ENCODE data around the gene MC5R.

MC5R gene

DNA sequence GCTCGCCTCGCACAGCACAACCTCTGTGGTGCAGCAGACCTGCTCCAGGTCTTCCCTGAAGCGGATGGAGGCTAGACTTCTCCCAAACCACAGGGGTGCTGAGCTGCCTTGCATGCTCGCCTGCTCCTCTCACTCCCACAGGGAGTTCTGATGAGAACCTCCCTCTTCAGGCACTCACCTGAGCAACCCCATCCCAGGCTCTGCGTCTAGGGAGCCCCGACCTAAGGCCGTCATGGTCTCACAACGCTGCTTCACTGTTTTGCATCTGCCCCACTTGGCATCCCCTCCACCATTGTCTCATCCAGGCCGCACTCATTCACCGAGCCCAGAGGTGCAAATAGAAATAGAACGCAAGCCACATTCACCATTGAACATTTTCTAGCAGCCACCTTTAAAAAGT is 24.6 kb upstream of the MC5R start:
- Mint-ChIP-seq H3K4me1 (peaks cover 5% of the 10 kb centered on the region), H3K27me3 (ENCODE audit: low read depth, poor library complexity) (peaks cover 53% of the 10 kb centered on the region), H3K36me3 (ENCODE audit: low read depth) (no peaks in the 10 kb centered on the region), H3K4me3 (no peak overlapping the region), H3K27ac (no peak overlapping the region), H3K9me3 (no peaks in the 10 kb centered on the region)
- TF ChIP-seq, protein P1, sequence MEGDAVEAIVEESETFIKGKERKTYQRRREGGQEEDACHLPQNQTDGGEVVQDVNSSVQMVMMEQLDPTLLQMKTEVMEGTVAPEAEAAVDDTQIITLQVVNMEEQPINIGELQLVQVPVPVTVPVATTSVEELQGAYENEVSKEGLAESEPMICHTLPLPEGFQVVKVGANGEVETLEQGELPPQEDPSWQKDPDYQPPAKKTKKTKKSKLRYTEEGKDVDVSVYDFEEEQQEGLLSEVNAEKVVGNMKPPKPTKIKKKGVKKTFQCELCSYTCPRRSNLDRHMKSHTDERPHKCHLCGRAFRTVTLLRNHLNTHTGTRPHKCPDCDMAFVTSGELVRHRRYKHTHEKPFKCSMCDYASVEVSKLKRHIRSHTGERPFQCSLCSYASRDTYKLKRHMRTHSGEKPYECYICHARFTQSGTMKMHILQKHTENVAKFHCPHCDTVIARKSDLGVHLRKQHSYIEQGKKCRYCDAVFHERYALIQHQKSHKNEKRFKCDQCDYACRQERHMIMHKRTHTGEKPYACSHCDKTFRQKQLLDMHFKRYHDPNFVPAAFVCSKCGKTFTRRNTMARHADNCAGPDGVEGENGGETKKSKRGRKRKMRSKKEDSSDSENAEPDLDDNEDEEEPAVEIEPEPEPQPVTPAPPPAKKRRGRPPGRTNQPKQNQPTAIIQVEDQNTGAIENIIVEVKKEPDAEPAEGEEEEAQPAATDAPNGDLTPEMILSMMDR (IDR thresholded peaks at IDR 0.05), result no peak
- no peak for DNase-seq

DNA sequence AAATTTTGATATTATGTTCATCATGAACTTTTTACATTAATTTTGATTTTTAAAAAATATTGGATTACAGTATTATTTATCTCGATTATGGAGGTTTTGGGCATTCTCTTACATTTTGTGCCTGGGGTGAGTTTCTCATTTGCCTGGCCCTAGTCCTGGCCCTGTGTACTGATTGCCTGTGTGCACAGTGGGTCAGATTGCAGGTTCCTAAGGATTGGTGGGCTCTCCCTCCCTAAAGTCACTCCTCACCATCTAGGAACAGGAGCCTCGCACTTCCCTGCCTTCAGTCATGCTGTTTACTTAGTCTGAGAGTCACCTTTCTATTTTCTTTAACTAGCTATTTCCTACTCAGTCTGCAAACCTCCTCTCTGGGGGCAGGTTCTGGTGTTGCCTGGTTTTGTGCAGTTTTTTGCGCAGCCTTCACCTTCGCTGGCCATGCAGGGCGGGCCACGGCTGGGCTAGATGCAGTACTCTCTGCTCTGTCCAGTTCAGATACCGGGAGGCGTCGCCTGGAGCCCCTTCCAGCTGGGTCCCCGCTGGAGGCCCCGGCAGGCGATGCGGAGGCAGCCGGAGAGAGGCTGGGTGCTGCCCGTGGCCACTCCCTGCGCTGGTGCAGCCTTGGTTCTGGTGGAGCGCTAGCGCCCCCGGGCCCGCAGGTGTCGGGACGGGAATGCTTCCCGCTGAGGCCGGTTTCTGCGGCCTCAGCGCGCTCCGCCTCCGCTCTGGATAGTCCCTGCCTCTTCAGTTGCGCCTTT is 23.3 kb upstream of the MC5R start:
- Mint-ChIP-seq H3K27me3 (ENCODE audit: low read depth, poor library complexity) (peaks cover 53% of the 10 kb centered on the region), H3K9me3 (no peaks in the 10 kb centered on the region), H3K27ac (no peak overlapping the region), H3K4me1 (peaks cover 9% of the 10 kb centered on the region), H3K36me3 (ENCODE audit: low read depth) (no peaks in the 10 kb centered on the region), H3K4me3 (peak overlapping the region; percentile 76)
- DNase-seq, result peak; percentile 75
- TF ChIP-seq, protein P1 (IDR thresholded peaks at IDR 0.05), result peak; percentile 35

DNA sequence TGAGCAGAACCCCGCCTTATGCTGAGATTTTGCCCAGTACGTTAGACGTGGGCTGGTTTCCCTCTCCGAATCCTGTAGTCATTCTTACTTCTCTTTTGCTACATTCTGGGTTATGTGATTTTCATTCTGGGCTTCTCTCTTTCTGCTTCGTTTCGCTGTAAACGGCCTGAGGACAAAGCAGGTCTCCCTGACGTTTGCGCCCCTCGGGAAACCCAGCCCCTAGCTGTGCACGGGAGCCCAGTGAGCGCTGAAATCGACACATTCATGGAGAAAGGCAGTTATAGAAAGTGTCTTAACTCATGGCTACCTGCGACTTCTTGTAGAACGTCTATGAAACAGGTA is 22.7 kb upstream of the MC5R start:
- H3K27me3 Mint-ChIP-seq (ENCODE audit: low read depth, poor library complexity), result peaks cover 53% of the 10 kb centered on the region
- H3K27ac Mint-ChIP-seq, result no peak overlapping the region
- H3K36me3 Mint-ChIP-seq (ENCODE audit: low read depth), result no peaks in the 10 kb centered on the region
- no peaks in the 10 kb centered on the region for H3K9me3 Mint-ChIP-seq
- no peak for DNase-seq
- H3K4me1 Mint-ChIP-seq, result peaks cover 15% of the 10 kb centered on the region
- TF ChIP-seq, protein P1 (IDR thresholded peaks at IDR 0.05), result no peak
- H3K4me3 Mint-ChIP-seq, result peak overlapping the region; percentile 76

DNA sequence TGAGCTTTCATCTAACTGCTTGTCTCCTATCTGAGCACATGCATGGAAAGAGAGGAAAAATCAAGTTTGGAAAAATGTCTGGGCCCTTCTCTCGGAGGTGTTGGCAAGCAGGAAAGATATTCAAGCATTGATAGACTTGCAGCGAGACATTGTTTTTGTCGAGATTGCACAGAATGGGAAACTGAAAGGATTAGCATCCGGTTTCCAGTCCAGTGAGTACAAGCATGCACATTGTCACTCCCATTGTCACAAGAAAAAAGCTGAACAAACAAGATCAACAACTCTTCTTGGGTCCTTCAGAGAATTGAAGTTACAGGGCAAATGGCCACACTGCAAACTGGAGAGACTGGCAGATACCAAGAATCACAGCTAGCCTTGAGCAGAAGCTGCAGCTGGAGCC is 19.6 kb upstream of the MC5R start:
- H3K36me3 Mint-ChIP-seq (ENCODE audit: low read depth), result no peaks in the 10 kb centered on the region
- H3K4me1 Mint-ChIP-seq, result peaks cover 17% of the 10 kb centered on the region
- H3K27me3 Mint-ChIP-seq (ENCODE audit: low read depth, poor library complexity), result peaks cover 33% of the 10 kb centered on the region
- H3K4me3 Mint-ChIP-seq, result no peak overlapping the region
- H3K27ac Mint-ChIP-seq, result no peak overlapping the region
- no peak for DNase-seq
- no peaks in the 10 kb centered on the region for H3K9me3 Mint-ChIP-seq
- TF ChIP-seq, protein P1 (IDR thresholded peaks at IDR 0.05), result no peak

DNA sequence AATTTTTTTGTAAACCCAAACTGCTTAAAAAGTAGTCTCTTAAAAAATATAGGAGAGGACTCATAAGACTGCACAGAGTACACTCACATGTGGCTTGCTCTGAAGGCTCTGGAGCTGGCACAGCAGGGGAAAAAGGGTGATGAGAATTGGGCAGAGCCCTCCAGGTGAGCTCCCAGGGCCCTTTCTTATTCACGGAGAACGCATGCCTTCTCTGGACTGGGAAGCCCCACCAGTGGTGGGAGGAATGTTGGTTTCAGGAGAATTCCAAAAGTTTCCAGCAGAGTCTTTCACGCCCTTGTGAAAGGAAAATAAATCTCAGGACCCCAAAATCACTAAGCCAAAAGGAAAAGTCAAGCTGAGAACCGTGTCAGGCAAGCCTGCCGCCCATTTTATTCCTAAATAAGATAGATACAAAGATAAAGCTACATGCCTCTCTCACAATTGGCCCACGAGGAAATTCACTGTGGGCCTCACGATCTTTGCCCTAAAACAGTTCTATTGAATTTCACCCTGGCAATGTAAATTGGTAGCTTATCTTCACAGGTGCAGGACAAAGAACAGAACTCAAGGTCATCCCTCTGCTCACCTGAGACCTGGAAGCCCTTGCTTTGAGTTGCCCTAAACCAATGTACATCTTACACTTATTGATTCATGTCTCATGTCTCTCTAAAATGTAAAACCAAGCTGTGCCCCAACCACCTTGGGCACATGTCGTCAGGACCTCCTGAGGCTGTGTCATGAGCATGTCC is 15.5 kb upstream of the MC5R start:
- DNase-seq, result no peak
- TF ChIP-seq, protein P1 (IDR thresholded peaks at IDR 0.05), result no peak
- Mint-ChIP-seq H3K9me3 (no peaks in the 10 kb centered on the region), H3K4me1 (peaks cover 15% of the 10 kb centered on the region), H3K36me3 (ENCODE audit: low read depth) (no peaks in the 10 kb centered on the region), H3K4me3 (no peak overlapping the region), H3K27ac (no peak overlapping the region), H3K27me3 (ENCODE audit: low read depth, poor library complexity) (peaks cover 5% of the 10 kb centered on the region)
